ENCODE data around the gene PCNX1.
A peak's percentile ranks its signal among the peaks of the same experiment; 100 is the strongest.

The PCNX1 gene

GRCh38 chr14:70956511-70956910 lies 49.3 kb downstream of the PCNX1 start:
- no peak for DNase-seq (ENCODE audit: low spot score)
- no peak for FAIRE-seq

DNA sequence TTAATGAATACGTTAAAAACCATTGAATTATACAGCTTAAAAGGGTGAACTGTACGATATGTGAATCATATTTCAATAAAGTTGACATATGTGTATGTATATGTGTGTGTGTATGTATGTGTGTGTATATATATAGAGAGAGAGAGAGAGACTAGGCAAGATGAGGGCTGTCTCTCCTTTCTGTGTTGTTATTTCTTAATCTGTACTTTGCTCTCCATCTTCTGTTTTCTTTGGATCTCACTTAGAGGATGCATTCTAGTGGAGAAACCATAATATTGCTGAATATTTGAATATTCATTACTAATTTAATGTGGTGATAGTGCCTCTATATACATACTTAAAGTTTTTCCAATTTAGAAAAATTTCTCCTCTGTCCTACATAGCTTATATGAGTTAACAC lies 50.5 kb downstream of the PCNX1 start:
- no peak for FAIRE-seq
- DNase-seq (ENCODE audit: low spot score): no peak

DNA sequence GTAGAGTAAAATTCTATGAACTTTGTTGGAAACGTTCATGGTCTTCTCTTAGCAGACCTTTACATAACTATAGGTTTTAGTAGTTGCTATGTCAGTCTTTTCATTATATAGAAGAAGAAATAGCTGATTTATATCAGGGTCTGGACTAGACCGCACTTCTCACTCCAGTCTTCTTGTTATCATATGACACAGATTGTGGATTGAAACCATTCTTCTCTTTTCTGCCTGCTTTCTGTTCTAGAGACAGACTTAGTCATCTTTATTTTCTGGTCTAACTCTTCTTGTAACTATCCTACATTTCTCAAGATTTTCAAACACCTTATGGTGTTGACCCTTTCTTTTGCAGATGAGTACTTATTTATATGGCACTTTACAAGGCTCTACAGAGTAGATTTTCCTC lies 55.7 kb downstream of the PCNX1 start:
- DNase-seq (ENCODE audit: low spot score) (no peak), FAIRE-seq (no peak)

DNA sequence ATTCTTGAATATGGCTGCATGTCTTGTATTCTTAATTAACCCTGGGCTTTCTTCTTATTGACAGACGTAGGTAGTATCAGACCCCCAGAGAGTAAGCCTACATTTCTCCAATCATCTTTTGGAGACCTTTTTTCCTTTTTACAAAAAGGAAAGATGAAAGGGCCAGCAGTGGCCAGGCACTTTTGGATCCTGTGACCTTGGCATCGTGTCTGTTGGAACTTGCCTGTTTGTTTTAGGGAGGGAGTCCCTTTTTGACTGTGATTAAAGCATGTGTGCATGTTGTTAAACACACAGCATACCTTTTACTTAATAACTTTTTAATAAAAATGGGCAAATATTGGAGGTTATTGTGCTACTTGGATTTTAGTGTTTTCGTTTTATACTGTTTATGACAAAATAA lies 57.2 kb downstream of the PCNX1 start:
- FAIRE-seq (peak; percentile 9), DNase-seq (ENCODE audit: low spot score) (no peak)

- DNase-seq (ENCODE audit: low spot score) (no peak), FAIRE-seq (no peak)
Measured at GRCh38 chr14:70971560-70971959, 64.3 kb downstream of the PCNX1 start.

DNA sequence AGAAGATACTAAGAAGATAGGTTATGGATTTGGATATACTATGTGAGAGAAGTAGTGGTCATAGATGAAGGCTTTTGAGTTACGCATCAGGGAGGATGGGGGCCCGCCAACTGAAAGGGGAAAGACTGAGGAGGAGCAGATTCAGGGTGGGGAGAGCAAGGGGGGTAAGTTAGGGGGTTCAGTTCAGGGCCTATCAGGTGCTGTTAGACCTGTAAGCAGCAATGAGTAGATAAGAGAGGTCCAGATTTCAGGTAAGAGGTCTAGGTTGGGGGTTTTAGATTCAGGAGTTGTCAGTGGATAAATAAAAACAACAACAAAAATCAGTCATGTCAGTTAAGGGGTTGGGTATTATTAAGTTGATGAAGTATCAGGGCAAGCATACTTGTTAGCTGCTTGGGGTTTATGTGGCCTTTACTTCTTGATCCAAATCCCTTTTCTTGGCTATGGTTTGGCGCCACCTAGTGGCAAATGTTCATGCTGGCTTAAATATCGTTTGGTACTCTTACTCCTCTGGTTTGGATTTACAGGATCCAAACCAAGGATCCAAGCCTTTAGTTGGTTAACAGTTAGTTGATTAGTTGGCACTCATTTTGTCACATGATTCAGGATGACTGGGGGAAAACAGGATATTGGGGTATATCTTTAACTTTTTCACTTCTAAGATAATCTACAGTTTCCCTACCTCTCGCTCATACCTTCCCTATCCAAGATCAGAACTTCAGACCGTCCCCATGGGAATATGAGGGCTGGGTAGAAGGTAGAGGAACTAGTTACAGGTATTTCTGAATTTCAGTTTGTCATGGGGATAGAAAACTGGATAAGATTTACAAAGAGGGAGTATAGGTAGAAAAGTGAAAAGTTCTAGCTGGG lies 65.1 kb downstream of the PCNX1 start:
- peak; percentile 77 for DNase-seq (ENCODE audit: low spot score)
- FAIRE-seq: peak; percentile 96

DNA sequence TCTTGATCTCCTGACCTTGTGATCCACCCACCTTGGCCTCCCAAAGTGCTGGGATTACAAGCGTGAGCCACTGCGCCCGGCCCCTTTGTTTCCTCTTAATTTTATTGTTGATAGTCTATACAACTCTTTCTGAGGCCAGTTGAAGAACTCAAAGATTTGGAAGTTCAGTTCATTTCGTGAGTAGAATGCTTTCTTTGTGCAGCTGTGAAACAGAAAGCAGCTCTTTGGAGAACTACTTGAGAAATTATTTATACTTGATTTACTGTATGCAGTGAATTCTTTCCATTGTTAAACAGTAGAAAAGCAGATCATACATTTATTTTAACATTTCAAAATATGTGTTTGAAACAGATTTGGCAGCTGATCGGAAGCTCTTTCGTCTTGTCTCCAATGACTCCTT lies 69.3 kb downstream of the PCNX1 start:
- no peak for DNase-seq (ENCODE audit: low spot score)
- FAIRE-seq: no peak

GRCh38 chr14:70981000-70981952 lies 74.0 kb downstream of the PCNX1 start:
- FAIRE-seq (peak; percentile 87), DNase-seq (ENCODE audit: low spot score) (no peak)

DNA sequence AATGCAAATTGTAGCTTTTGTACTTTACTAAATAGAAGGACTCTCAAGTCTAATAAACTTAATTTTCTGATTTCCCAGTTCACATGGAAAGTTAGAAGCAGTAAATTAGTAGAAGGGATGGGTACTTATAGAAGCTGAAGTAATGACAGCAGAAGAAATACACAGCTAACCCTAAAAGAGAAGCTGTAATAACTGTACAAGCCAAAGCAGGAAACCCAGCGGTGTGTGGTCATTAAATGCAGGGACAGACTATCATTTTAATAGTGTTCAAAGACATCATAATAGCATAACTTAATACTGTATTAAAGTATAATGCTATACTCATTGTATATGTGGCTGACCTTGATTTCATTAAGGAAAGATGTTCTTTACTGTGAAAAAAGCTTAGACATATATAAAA lies 74.9 kb downstream of the PCNX1 start:
- DNase-seq (ENCODE audit: low spot score): no peak
- peak; percentile 30 for FAIRE-seq

DNA sequence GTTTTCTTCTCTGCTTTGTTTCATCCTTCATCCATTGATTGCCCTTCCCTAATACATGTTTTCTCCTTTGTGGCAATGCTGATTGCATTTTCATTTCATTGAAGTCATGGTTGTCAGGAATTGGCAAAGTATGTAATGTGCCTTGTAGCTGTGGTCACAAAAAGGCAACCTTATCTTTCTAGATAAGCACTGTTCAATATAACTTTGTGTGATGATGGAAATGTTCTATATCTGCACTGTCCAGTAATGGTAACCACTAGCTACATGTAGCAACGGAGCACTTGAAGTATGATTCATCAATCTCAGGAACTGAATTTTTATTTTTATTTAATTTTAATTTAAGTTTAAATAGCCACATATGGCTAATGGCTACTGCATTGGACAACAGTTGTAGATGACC lies 79.8 kb downstream of the PCNX1 start:
- DNase-seq (ENCODE audit: low spot score): no peak
- peak; percentile 98 for FAIRE-seq

GRCh38 chr14:70988452-70988851 lies 81.2 kb downstream of the PCNX1 start:
- DNase-seq (ENCODE audit: low spot score): no peak
- peak; percentile 61 for FAIRE-seq

- DNase-seq (ENCODE audit: low spot score) (no peak), FAIRE-seq (peak; percentile 66)
Measured at GRCh38 chr14:70993931-70994330, 86.7 kb downstream of the PCNX1 start.

GRCh38 chr14:70995211-70995610 lies 88.0 kb downstream of the PCNX1 start:
- no peak for DNase-seq (ENCODE audit: low spot score)
- FAIRE-seq: peak; percentile 71

GRCh38 chr14:70995671-70996070 lies 88.4 kb downstream of the PCNX1 start:
- no peak for DNase-seq (ENCODE audit: low spot score)
- peak; percentile 53 for FAIRE-seq

GRCh38 chr14:70999117-70999516 lies 91.9 kb downstream of the PCNX1 start:
- FAIRE-seq: no peak
- DNase-seq (ENCODE audit: low spot score): no peak

- DNase-seq (ENCODE audit: low spot score): no peak
- FAIRE-seq: no peak
Measured at GRCh38 chr14:71000091-71000490, 92.8 kb downstream of the PCNX1 start.

GRCh38 chr14:71001742-71002141 lies 94.5 kb downstream of the PCNX1 start:
- DNase-seq (ENCODE audit: low spot score): no peak
- FAIRE-seq: peak; percentile 74

DNA sequence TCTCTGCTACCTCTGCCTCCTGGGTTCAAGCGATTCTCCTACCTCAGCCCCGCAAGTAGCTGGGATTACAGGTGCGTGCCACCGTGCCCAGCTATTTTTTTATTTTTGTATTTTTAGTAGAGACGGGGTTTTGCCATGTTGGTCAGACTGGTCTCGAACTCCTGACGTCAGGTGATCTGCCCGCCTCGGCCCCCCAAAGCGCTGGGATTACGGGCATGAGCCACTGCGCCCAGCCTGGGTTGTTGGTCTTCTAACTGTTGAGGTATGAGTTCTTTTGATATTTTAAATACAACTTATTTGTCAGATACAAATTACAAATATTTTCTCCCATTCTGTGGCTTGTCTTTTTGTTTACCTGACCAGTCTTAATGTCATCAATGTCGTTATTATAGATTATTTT lies 95.9 kb downstream of the PCNX1 start:
- no peak for DNase-seq (ENCODE audit: low spot score)
- no peak for FAIRE-seq

GRCh38 chr14:71004481-71004880 lies 97.2 kb downstream of the PCNX1 start:
- no peak for DNase-seq (ENCODE audit: low spot score)
- no peak for FAIRE-seq

DNA sequence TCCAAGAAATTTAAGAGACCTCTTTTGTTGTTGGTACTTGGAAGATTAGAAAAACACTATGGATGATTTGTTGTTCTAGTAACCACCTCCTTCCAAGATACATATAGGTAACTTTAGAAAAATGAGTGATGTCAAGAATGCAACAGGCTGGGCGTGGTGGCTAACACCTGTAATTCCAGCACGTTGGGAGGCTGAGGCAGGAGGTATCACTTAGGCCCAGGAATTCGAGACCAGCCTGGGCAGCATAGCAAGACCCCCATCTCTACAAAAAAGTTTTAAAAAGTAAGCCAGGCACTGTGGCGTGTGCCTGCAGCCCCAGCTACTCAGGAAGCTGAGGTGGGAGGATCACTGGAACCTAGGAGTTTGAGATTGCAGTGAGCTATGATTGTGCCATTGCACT lies 97.8 kb downstream of the PCNX1 start:
- DNase-seq (ENCODE audit: low spot score): no peak
- no peak for FAIRE-seq

DNA sequence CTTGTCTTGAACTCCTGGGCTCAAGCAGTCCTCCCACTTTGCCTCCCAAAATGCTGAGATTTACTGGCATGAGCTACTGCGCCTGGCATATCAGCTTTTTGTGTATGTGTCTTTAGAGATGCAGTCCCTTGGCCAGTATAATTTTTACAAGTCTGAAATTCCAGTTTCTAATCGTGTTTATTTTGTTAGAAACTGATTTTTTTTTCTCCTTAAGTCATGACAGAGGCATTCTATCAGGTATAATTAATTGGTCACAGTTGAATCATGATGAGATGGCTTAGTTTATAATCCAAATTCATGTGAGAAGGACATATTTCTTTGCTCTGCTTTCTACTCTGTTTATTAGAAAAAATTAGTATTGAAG lies 98.9 kb downstream of the PCNX1 start:
- FAIRE-seq: no peak
- DNase-seq (ENCODE audit: low spot score): no peak

DNA sequence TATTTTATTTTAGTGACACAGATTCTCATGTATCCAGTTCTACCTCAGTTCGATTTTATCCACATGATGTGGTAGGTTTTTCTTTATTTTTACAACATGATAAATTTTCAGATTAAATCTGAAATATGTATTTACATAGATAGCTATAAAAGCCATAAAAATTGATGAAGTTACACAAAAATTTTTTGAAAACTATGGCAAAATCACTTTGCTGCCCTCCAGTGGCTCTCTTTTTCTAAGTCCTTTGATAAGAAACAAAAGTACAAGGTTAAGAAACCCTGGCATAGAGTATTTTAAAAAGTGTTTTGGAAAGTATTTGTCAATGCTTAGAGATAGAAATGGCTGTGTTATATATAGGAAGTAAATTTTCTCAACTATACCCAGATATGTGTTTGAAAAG lies 104.2 kb downstream of the PCNX1 start:
- no peak for FAIRE-seq
- DNase-seq (ENCODE audit: low spot score): no peak
